Naive thymus-derived CD4-positive, alpha-beta T cell (primary cell): ENCODE measurements around the gene GSTO1. TPM values are rescaled to one million over a fixed set of nuclear protein-coding genes. Genes with fewer than 3 reads are reported as not detected.

Experiments
- ATAC-seq: fragments of 150-1000 bp; cut with Tn5 transposase; 2 replicates; pipeline ENCODE4 v1.10.0; 2021; ENCODE audit warnings: mild to moderate bottlenecking, moderate library complexity
- CTCF ChIA-PET: fragments of 350-600 bp; sonication (Branson Sonifier 250); formaldehyde crosslinking; loops from one replicate; lab custom pipeline; 2021; ENCODE audit warnings: antibody characterized with exemption; lab: Charles Lee
- POLR2A ChIA-PET: fragments of 350-600 bp; sonication (Branson Sonifier 250); formaldehyde crosslinking; loops from one replicate; lab custom pipeline; 2021; ENCODE audit warnings: antibody characterized with exemption, inconsistent platforms; lab: Charles Lee
- DNase-seq, 9 donors: peaks; one replicate each; pipeline versions ENCODE4 v3.0.0 to v3.0.0-alpha.2; 2020 to 2022; ENCODE audit warnings: mixed read lengths in 1 of 9
- H3K27ac ChIP-seq: one replicate; pipeline ENCODE4 v1.7.0; 2013; ENCODE audit warnings: mild to moderate bottlenecking, low read depth, low read length, moderate library complexity
- H3K27me3 ChIP-seq, 2 donors: one replicate each; pipeline ENCODE4 v1.7.0; 2013; ENCODE audit warnings: low read length in 2 of 2, mild to moderate bottlenecking in 2 of 2, moderate library complexity in 2 of 2; ENCODE audit not compliant: control insufficient read depth in 2 of 2, insufficient read depth in 2 of 2
- H3K36me3 ChIP-seq, 3 experiments: 1 replicate in 2 of 3; 2 replicates in 1 of 3; pipeline ENCODE4 v1.7.0; 2013; ENCODE audit warnings: low read length in 3 of 3, mild to moderate bottlenecking in 3 of 3, moderate library complexity in 1 of 3; ENCODE audit not compliant: insufficient read depth in 3 of 3, control insufficient read depth in 2 of 3
- H3K4me1 ChIP-seq, 2 donors: one replicate each; pipeline ENCODE4 v1.7.0; 2013; ENCODE audit warnings: low read length in 2 of 2, mild to moderate bottlenecking in 2 of 2, moderate library complexity in 1 of 2; ENCODE audit not compliant: control insufficient read depth in 2 of 2, insufficient read depth in 2 of 2
- H3K4me3 ChIP-seq: 2 replicates; pipeline ENCODE4 v1.7.0; 2013; ENCODE audit warnings: mild to moderate bottlenecking, low read length
- H3K9me3 ChIP-seq, 3 experiments: 1 replicate in 2 of 3; 2 replicates in 1 of 3; pipeline ENCODE4 v1.7.0; 2013; ENCODE audit warnings: low read length in 3 of 3; ENCODE audit not compliant: control insufficient read depth in 2 of 3
- H3K27ac Mint-ChIP-seq, 9 donors: one replicate each; pipeline ENCODE4 v1.8.0; 2020 to 2022; ENCODE audit warnings: mixed read lengths in 9 of 9, mild to moderate bottlenecking in 8 of 9, moderate library complexity in 5 of 9, inconsistent platforms in 2 of 9
- H3K27me3 Mint-ChIP-seq, 5 donors: one replicate each; pipeline ENCODE4 v1.8.0; 2021 to 2022; ENCODE audit warnings: mixed read lengths in 5 of 5, mild to moderate bottlenecking in 1 of 5
- H3K36me3 Mint-ChIP-seq, 5 donors: one replicate each; pipeline ENCODE4 v1.8.0; 2020 to 2022; ENCODE audit warnings: mixed read lengths in 5 of 5, mild to moderate bottlenecking in 3 of 5, inconsistent platforms in 1 of 5
- H3K4me1 Mint-ChIP-seq, 7 donors: one replicate each; pipeline ENCODE4 v1.8.0; 2020 to 2022; ENCODE audit warnings: mixed read lengths in 7 of 7, mild to moderate bottlenecking in 3 of 7, inconsistent platforms in 1 of 7
- H3K4me3 Mint-ChIP-seq, 10 donors: one replicate each; pipeline ENCODE4 v1.8.0; 2020 to 2022; ENCODE audit warnings: mild to moderate bottlenecking in 10 of 10, mixed read lengths in 10 of 10, moderate library complexity in 6 of 10, inconsistent platforms in 2 of 10
- H3K9me3 Mint-ChIP-seq, 11 donors: one replicate each; pipeline ENCODE4 v1.8.0; 2020 to 2022; ENCODE audit warnings: mixed read lengths in 11 of 11, mild to moderate bottlenecking in 4 of 11, inconsistent platforms in 1 of 11, moderate library complexity in 1 of 11
- intact Hi-C, 2 donors: fragments of 100-400 bp; cut with micrococcal nuclease; formaldehyde crosslinking; loops; one replicate each; pipeline ENCODE4 v1.15.1; 2023
- polyA plus RNA-seq, 2 donors: library from polyadenylated mRNA; unstranded; fragments of 300-500 nt; fragmentation: Illumina TruSeq; gene quantifications; one replicate each; pipeline ENCODE4 v1.2.3, GENCODE V29; 2021
- total RNA-seq, 6 experiments: library from RNA in 5 of 6; stranded (reverse) in 5 of 6; gene quantifications; 1 replicate in 5 of 6; 2 replicates in 1 of 6; pipeline ENCODE4 v1.2.3 and lab custom pipeline; 2021 to 2026

Gene GSTO1
- total and polyA plus RNA-seq, 7 experiments from 2014 or later: 28.1 to 141 (median 73.8) TPM

DNA sequence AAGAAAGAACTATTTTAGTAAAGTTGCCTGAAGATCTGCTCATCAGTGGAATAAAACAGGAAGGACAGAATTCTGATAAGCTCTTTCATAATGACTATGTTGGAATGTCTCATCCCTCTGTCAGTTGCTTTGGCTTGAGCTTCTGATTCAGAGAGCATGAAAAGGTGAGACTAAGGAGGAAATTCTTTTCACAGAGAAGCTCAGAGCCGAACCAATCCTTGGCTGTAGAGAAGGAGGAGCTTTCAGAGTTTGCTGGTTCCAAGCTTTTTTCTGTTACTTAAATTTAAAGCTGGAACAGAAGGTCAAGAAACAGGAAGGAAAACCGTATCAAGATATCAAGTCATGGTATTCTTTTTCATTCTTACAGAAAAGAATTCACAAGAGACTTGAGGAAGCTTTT lies 38.3 kb downstream of the GSTO1 start:
- H3K27me3 ChIP-seq: peaks cover 0 to 5% of the 10 kb centered on the region in 2 donors
- POLR2A ChIA-PET: interaction anchor here (0.7 to 2.0 kb wide), 3 partner anchors 13 to 54 kb away, joined by 3 to 5 read pairs (median 4); no protein-coding TSS in a partner anchor
- H3K9me3 ChIP-seq: no peaks in the 10 kb centered on the region
- CTCF ChIA-PET: interaction anchor here (0.6 to 8.7 kb wide), 9 partner anchors 11 to 527 kb away, joined by 3 to 220 read pairs (median 5); partner anchors contain the start of genes CFAP58 and ITPRIP
- no peak overlapping the region for H3K27ac Mint-ChIP-seq
- ATAC-seq (no peak), DNase-seq (no peak)
- no peak overlapping the region for H3K4me3 Mint-ChIP-seq
- peaks cover 0 to 37% (median 10%) of the 10 kb centered on the region in 5 donors for H3K27me3 Mint-ChIP-seq
- H3K9me3 Mint-ChIP-seq: no peaks in the 10 kb centered on the region
- intact Hi-C loops: loop anchor here in 1 of 2 donors (10.0 kb wide), 1 partner anchor 322 kb away; no protein-coding TSS in a partner anchor
- H3K4me3 ChIP-seq: no peak overlapping the region
- H3K36me3 Mint-ChIP-seq: no peaks in the 10 kb centered on the region
- H3K4me1 Mint-ChIP-seq: peaks cover 2 to 11% (median 6%) of the 10 kb centered on the region in 7 donors
- H3K36me3 ChIP-seq: no peaks in the 10 kb centered on the region
- no peak overlapping the region for H3K27ac ChIP-seq
- peaks cover 0 to 9% of the 10 kb centered on the region in 2 donors for H3K4me1 ChIP-seq

DNA sequence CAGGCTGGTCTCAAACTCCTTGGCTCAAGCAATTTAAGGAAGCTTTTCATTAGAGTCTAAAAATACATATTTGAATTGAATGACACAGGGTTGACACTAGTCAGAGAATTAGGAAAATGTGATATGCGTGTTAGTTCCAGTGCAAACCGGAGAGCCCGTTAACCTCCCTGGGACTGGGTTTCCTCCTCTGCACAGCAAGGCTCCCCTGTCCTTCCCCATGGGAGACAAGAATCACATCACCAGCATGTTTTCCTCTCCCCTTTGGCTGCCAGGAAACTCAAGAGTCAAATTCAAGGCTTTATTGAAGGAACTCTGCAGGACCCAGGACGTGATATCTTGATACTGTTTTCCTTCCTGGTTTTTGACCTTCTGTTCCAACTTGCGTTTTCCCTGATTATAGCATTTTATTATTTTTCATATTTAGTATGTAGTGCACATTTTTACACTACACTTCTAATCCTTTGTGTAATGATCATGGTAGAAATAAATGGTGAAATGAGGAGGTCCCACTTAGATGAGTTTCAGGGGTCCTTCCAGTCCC lies 39.2 kb downstream of the GSTO1 start:
- DNase-seq (no peak), ATAC-seq (no peak)
- POLR2A ChIA-PET: interaction anchor here (0.7 to 2.0 kb wide), 4 partner anchors 12 to 53 kb away, joined by 3 to 5 read pairs (median 4); partner anchors contain the start of gene ITPRIP
- intact Hi-C loops: loop anchor here in 1 of 2 donors (10.0 kb wide), 1 partner anchor 321 kb away; no protein-coding TSS in a partner anchor
- no peak overlapping the region for H3K27ac Mint-ChIP-seq
- peaks cover 0 to 5% of the 10 kb centered on the region in 2 donors for H3K27me3 ChIP-seq
- H3K9me3 Mint-ChIP-seq: no peaks in the 10 kb centered on the region
- H3K27me3 Mint-ChIP-seq: peaks cover 0 to 28% (median 4%) of the 10 kb centered on the region in 5 donors
- no peaks in the 10 kb centered on the region for H3K9me3 ChIP-seq
- H3K4me1 Mint-ChIP-seq: peaks cover 2 to 12% (median 6%) of the 10 kb centered on the region in 7 donors
- H3K4me3 Mint-ChIP-seq: no peak overlapping the region
- no peak overlapping the region for H3K4me3 ChIP-seq
- no peaks in the 10 kb centered on the region for H3K36me3 Mint-ChIP-seq
- peaks cover 0 to 9% of the 10 kb centered on the region in 2 donors for H3K4me1 ChIP-seq
- no peak overlapping the region for H3K27ac ChIP-seq
- no peaks in the 10 kb centered on the region for H3K36me3 ChIP-seq
- CTCF ChIA-PET: interaction anchor here (1.0 to 8.7 kb wide), 4 partner anchors 12 to 56 kb away, joined by 4 to 220 read pairs (median 80); partner anchors contain the start of gene CFAP58

DNA sequence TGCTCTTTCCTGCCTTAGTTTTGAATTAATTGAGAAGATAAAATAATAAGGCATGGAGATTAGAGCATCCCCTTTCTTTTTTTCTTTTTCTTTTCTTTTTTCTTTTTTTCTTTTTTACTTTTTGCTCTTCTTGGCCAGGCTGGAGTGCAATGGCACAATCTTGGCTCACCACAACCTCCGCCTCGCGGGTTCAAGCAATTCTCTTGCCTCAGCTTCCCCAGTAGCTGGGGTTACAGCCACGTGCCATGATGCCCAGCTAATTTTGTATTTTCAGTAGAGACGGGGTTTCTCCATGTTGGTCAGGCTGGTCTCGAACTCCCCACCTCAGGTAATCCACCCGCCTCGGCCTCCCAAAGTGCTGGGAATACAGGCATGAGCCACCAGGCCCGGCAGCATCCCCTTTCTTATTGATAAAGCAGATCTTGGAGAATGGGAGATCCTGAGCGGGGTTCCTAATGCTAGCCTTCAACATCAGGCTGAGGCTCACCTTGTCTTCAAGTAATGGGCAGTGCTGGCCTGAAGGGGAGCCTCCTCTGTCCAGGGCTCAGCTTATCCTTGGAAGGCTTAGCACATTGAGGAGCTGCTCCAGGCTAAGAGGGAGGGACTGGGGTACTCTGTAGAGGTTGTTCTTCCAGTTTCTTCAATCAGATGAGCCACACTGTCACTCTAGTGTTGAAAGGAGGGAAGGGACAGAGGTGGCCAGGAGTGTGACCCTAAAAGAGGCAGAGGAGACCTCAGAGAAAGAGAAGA lies 42.2 kb downstream of the GSTO1 start:
- H3K36me3 ChIP-seq: no peaks in the 10 kb centered on the region
- peaks cover 0 to 1% (median 0%) of the 10 kb centered on the region in 11 donors for H3K9me3 Mint-ChIP-seq
- H3K4me1 ChIP-seq: peaks cover 4 to 13% of the 10 kb centered on the region in 2 donors
- peaks cover 0 to 3% (median 0%) of the 10 kb centered on the region in 5 donors for H3K36me3 Mint-ChIP-seq
- intact Hi-C loops: loop anchor here in 1 of 2 donors (10.0 kb wide), 1 partner anchor 318 kb away; no protein-coding TSS in a partner anchor
- H3K27me3 Mint-ChIP-seq: peaks cover 0 to 5% (median 0%) of the 10 kb centered on the region in 5 donors
- no peaks in the 10 kb centered on the region for H3K27me3 ChIP-seq
- peaks cover 6 to 36% (median 28%) of the 10 kb centered on the region in 7 donors for H3K4me1 Mint-ChIP-seq
- DNase-seq: no peak
- no peak overlapping the region for H3K4me3 ChIP-seq
- ChIA-PET CTCF (interaction anchor here (0.6 to 8.4 kb wide), 3 partner anchors 9 to 547 kb away, joined by 4 to 110 read pairs (median 10); no protein-coding TSS in a partner anchor), POLR2A (interaction anchor here (0.6 to 2.2 kb wide), 3 partner anchors 22 to 93 kb away, joined by 3 to 8 read pairs (median 3); no protein-coding TSS in a partner anchor)
- no peak overlapping the region for H3K4me3 Mint-ChIP-seq
- H3K27ac ChIP-seq: no peak overlapping the region
- no peaks in the 10 kb centered on the region for H3K9me3 ChIP-seq
- H3K27ac Mint-ChIP-seq: peak overlapping the region in 4 of 9 donors; percentile 7 to 56 (median 31)
- no peak for ATAC-seq

DNA sequence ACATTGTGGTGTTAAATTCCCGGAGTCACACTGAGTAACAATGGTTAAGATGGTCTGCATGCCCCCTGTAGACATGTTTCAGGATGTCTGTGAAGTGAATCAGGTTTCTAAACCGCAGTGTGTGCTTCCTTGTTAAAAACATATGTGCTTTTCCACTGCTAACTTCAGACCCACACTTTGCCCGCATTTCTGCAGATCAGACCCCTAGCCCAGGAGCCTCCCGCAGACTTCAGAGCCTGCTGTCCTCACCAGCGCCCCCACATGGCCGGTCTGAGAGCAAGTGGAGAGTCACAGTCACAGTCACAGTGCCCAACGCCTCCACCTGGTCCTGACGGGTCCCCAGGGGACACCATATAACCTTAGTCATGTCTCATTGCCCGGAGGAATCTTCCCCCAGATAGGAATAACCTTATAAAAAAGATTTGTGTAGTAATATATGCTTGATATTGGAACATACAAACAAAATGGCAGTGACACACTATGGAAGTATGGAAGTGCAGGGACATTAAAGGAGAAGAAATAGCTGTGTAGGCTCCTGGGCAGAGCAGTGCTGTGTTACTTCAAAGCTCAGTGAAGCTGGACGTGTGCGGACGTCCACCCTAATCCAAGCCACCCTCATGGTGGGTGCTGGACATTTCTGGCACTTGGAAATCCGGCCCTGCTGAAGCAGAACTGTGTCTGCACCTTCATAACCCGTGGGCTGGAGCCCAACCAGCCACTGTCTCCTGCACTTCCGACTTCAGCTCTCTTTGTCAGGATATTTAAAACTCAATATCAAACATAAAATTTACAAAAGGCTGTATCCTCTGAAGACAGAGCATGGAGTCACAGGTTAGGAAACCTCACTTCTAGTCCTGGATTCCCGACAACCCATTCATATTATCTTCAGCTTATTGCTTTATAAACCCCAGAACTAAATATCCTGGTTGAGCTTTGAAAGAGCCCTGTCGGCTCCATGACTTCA lies 43.3 kb downstream of the GSTO1 start:
- peak; percentile 35 for ATAC-seq
- peaks cover 6 to 36% (median 29%) of the 10 kb centered on the region in 7 donors for H3K4me1 Mint-ChIP-seq
- POLR2A ChIA-PET: interaction anchor here (1.2 to 2.5 kb wide), 2 partner anchors 29 to 31 kb away, joined by 3 to 8 read pairs; no protein-coding TSS in a partner anchor

DNA sequence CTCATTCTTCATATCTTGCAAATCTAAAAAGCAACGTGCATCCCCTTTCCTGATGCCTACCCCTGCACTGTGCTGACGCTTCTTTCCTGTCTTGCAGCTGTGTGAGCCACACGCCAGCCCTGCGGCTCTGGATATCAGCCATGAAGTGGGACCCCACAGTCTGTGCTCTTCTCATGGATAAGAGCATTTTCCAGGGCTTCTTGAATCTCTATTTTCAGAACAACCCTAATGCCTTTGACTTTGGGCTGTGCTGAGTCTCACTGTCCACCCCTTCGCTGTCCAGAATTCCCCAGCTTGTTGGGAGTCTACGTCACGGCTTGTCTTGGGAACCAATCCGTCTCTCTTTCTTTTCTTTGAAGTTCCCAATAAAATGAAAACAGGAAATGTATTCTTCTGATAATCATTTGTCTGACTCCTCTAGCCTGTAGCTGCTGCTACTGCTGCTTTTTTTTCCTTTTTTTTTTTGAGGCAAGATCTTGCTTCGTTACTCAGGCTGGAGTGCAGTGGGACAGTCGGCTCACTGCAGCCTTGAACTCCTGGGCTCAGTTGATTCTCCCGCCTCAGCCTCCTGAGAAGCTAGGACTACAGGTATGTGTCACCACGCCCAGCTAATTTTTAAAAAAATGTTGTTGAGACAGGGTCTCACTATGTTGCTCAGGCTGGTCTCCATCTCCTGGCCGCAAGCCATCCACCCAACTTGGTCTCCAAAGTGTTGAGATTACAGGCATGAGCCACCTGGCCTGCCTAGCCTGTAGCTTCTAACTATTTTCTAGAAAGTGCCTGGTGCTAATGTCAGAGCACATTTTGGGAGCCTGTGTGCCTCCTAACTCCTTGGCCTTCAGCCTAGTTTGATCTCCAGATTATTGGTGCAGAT lies 44.6 kb downstream of the GSTO1 start:
- peaks cover 0 to 5% (median 0%) of the 10 kb centered on the region in 5 donors for H3K27me3 Mint-ChIP-seq
- peaks cover 16 to 49% (median 38%) of the 10 kb centered on the region in 7 donors for H3K4me1 Mint-ChIP-seq
- no peak for DNase-seq
- Histone ChIP-seq H3K27ac (no peak overlapping the region), H3K4me1 (peaks cover 13 to 14% of the 10 kb centered on the region in 2 donors), H3K36me3 (no peaks in the 10 kb centered on the region), H3K27me3 (no peaks in the 10 kb centered on the region), H3K9me3 (no peaks in the 10 kb centered on the region), H3K4me3 (no peak overlapping the region)
- H3K36me3 Mint-ChIP-seq: peaks cover 0 to 10% (median 0%) of the 10 kb centered on the region in 5 donors
- H3K9me3 Mint-ChIP-seq: peaks cover 0 to 6% (median 0%) of the 10 kb centered on the region in 11 donors
- POLR2A ChIA-PET: interaction anchor here (0.6 to 2.5 kb wide), 7 partner anchors 24 to 859 kb away, joined by 3 to 12 read pairs (median 3); partner anchors contain the start of gene ITPRIP
- no peak for ATAC-seq
- peak overlapping the region in 7 of 9 donors; percentile 46 to 97 (median 90) for H3K27ac Mint-ChIP-seq
- peak overlapping the region in 3 of 10 donors; percentile 63 to 71 (median 67) for H3K4me3 Mint-ChIP-seq
- intact Hi-C loops: loop anchor here in 1 of 2 donors (10.0 kb wide), 1 partner anchor 316 kb away; no protein-coding TSS in a partner anchor
- CTCF ChIA-PET: interaction anchor here (0.8 to 1.7 kb wide), 5 partner anchors 8 to 52 kb away, joined by 3 to 6 read pairs (median 4); no protein-coding TSS in a partner anchor

More for the DNA sequence above, 43.3 kb downstream of the GSTO1 start:
- H3K9me3 ChIP-seq: no peaks in the 10 kb centered on the region
- peaks cover 4 to 13% of the 10 kb centered on the region in 2 donors for H3K4me1 ChIP-seq
- peak overlapping the region in 6 of 9 donors; percentile 7 to 62 (median 36) for H3K27ac Mint-ChIP-seq
- no peaks in the 10 kb centered on the region for H3K36me3 ChIP-seq
- H3K27me3 ChIP-seq: no peaks in the 10 kb centered on the region
- intact Hi-C loops: loop anchor here in 1 of 2 donors (10.0 kb wide), 1 partner anchor 317 kb away; no protein-coding TSS in a partner anchor
- CTCF ChIA-PET: interaction anchor here (0.8 to 1.7 kb wide), 3 partner anchors 8 to 53 kb away, joined by 3 to 6 read pairs (median 4); no protein-coding TSS in a partner anchor
- peak overlapping the region in 1 of 10 donors; percentile 34 for H3K4me3 Mint-ChIP-seq
- H3K27ac ChIP-seq: no peak overlapping the region
- DNase-seq: no peak
- peaks cover 0 to 5% (median 0%) of the 10 kb centered on the region in 5 donors for H3K27me3 Mint-ChIP-seq
- no peak overlapping the region for H3K4me3 ChIP-seq
- peaks cover 0 to 6% (median 0%) of the 10 kb centered on the region in 5 donors for H3K36me3 Mint-ChIP-seq
- peaks cover 0 to 6% (median 0%) of the 10 kb centered on the region in 11 donors for H3K9me3 Mint-ChIP-seq
